OCI-LY3 (cell line): ENCODE measurements around the gene LRRC74B.
A peak's percentile ranks its signal among the peaks of the same experiment; 100 is the strongest.

Source experiments
- H2AFZ ChIP-seq: fragments of 200-600, 300-600 bp; shearing (Covaris generic); 2 replicates; pipeline ENCODE4 v1.6.0; 2014; ENCODE audit warnings: antibody characterized with exemption, low read depth, low read length
- H3K27ac ChIP-seq: fragments of 200-600, 300-600 bp; sonication (generic); 2 replicates; pipeline ENCODE4 v1.5.1; 2014; ENCODE audit warnings: mild to moderate bottlenecking, low read length, moderate library complexity, mixed read lengths
- H3K27me3 ChIP-seq: fragments of 200-600, 300-600 bp; sonication (generic); 2 replicates; pipeline ENCODE4 v1.6.1; 2014; ENCODE audit warnings: low read depth, low read length, mixed read lengths
- H3K36me3 ChIP-seq: fragments of 200-600, 300-600 bp; sonication (generic); replicated peaks from 2 replicates; pipeline ENCODE3; 2014; ENCODE audit warnings: low read depth, low read length, mixed read lengths
- H3K4me1 ChIP-seq: fragments of 300-600, 200-600 bp; sonication (generic); 2 replicates; pipeline ENCODE4 v1.6.1; 2014; ENCODE audit warnings: low read length, mixed read lengths
- H3K4me2 ChIP-seq: fragments of 200-600, 300-600 bp; sonication (generic); 2 replicates; pipeline ENCODE4 v1.6.1; 2014; ENCODE audit warnings: low read length, mixed read lengths
- H3K4me3 ChIP-seq: fragments of 300-600, 200-600 bp; sonication (generic); 2 replicates; pipeline ENCODE4 v1.5.1; 2014; ENCODE audit warnings: antibody characterized with exemption, mild to moderate bottlenecking, low read length, moderate library complexity
- H3K79me2 ChIP-seq: fragments of 300-600, 200-600 bp; shearing (Covaris generic); 2 replicates; pipeline ENCODE4 v1.6.1; 2014; ENCODE audit warnings: mild to moderate bottlenecking, low read length, mixed read lengths
- H3K9ac ChIP-seq: fragments of 300-600, 200-600 bp; shearing (Covaris generic); 2 replicates; pipeline ENCODE4 v1.6.0; 2014; ENCODE audit warnings: mild to moderate bottlenecking, low read length, moderate library complexity
- H3K9me3 ChIP-seq: fragments of 200-600, 300-600 bp; shearing (Covaris generic); 2 replicates; pipeline ENCODE4 v1.6.1; 2014; ENCODE audit warnings: low read length, mixed read lengths; ENCODE audit not compliant: insufficient read depth
- H4K20me1 ChIP-seq: fragments of 200-600, 300-600 bp; sonication (generic); 2 replicates; pipeline ENCODE4 v1.6.1; 2016; ENCODE audit warnings: low read length, mixed read lengths; ENCODE audit not compliant: insufficient read depth
- EZH2phosphoT487 ChIP-seq: fragments of 200-600 bp; shearing (Covaris generic); IDR thresholded peaks from 2 replicates; pipeline ENCODE4 v1.6.1; 2018; ENCODE audit warnings: antibody characterized with exemption, mixed run types, low read depth
- TF ChIP-seq, protein P1 (sequence below): fragments of 200-600, 300-600 bp; sonication (generic); IDR thresholded peaks from 2 replicates; pipeline ENCODE4 v1.5.1; 2014; ENCODE audit warnings: antibody characterized with exemption, low read length, low read depth

LRRC74B gene

DNA sequence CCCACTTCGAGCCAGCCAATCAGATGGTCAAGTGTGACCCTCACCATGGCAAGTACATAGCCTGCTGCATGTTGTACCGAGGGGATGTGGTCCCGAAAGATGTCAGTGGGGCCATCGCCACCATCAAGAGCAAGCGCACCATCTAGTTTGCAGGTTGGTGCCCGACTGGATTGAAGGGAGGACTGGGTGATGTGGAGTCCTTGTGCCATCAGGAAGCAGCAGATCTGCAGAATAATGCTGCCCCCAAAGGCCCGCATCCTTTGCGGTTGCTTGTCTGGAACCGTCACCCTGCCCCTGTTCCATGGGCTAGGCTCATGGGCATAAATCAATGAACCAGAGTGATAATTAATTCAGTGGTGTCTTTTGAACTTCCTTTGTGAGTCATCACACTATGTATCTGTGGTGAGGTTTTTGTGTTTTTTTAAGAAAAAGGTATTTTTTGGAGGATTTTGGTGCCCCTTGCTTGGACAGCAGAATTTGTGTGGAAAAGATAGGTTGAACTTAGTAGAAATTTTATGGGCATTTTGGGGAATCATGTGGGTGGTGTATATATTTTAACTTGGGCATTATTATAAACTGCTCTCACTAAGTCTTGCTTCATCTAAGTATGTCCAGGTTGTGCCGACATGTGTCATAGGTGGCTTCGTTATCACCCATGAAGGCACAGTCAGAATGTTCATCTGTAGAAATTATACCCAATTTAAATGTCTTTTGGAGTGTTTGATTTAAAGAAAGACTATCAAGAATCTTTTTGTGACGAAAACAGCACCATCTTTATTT is 22.3 kb downstream of the LRRC74B start:
- Histone ChIP-seq H3K27ac (no peak overlapping the region), H3K79me2 (no peaks in the 10 kb centered on the region)
- no peak for TF ChIP-seq EZH2phosphoT487
- TF ChIP-seq, protein P1, sequence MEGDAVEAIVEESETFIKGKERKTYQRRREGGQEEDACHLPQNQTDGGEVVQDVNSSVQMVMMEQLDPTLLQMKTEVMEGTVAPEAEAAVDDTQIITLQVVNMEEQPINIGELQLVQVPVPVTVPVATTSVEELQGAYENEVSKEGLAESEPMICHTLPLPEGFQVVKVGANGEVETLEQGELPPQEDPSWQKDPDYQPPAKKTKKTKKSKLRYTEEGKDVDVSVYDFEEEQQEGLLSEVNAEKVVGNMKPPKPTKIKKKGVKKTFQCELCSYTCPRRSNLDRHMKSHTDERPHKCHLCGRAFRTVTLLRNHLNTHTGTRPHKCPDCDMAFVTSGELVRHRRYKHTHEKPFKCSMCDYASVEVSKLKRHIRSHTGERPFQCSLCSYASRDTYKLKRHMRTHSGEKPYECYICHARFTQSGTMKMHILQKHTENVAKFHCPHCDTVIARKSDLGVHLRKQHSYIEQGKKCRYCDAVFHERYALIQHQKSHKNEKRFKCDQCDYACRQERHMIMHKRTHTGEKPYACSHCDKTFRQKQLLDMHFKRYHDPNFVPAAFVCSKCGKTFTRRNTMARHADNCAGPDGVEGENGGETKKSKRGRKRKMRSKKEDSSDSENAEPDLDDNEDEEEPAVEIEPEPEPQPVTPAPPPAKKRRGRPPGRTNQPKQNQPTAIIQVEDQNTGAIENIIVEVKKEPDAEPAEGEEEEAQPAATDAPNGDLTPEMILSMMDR = no peak

DNA sequence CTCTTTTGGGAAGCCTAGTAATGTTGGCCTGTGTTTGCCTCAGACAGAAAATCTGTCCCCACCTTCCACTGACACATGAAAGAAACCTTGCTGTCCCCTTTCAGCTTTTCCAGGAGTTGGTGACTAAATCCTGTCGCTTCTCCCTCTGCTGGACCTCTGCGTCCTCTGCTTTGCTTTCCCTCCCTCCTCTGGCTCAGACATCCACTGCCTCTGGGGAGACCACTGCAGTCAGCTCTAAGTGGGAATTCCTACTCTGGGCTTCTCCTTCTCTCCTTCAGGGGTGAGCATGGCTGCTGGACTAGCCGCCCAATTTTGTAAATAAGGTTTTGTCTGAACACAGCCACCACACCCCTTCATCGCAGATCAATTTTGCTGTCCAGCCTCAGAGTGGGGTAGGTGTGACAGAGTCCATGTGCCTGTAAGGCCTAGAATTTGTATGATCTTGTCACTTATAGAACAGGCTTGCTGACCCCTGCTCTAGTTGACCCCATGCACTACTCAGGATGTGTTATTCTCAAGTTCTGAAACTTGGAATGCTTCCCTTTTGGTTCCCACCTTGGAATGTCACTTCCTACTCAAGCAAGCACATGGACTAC is 23.0 kb downstream of the LRRC74B start:
- H3K4me3 ChIP-seq = no peak overlapping the region
- H3K9ac ChIP-seq = no peak overlapping the region
- H3K4me2 ChIP-seq = no peak overlapping the region
- no peak for TF ChIP-seq EZH2phosphoT487
- TF ChIP-seq, protein P1 = no peak
- H3K79me2 ChIP-seq = no peaks in the 10 kb centered on the region
- no peaks in the 10 kb centered on the region for H3K36me3 ChIP-seq
- peaks cover 22% of the 10 kb centered on the region for H3K4me1 ChIP-seq
- H3K27me3 ChIP-seq = peaks cover 55% of the 10 kb centered on the region
- no peak overlapping the region for H2AFZ ChIP-seq
- no peaks in the 10 kb centered on the region; the same call in 1 of the 2 replicates for H4K20me1 ChIP-seq
- H3K27ac ChIP-seq = no peak overlapping the region
- no peaks in the 10 kb centered on the region for H3K9me3 ChIP-seq

More for the DNA sequence above, 22.3 kb downstream of the LRRC74B start:
- Histone ChIP-seq H3K4me1 (peaks cover 22% of the 10 kb centered on the region), H3K9me3 (no peaks in the 10 kb centered on the region), H3K9ac (no peak overlapping the region), H3K27me3 (peaks cover 48% of the 10 kb centered on the region), H3K4me2 (peak overlapping the region; percentile 9; the same call in 1 of the 2 replicates), H2AFZ (no peak overlapping the region), H4K20me1 (no peaks in the 10 kb centered on the region), H3K4me3 (no peak overlapping the region), H3K36me3 (no peaks in the 10 kb centered on the region)

DNA sequence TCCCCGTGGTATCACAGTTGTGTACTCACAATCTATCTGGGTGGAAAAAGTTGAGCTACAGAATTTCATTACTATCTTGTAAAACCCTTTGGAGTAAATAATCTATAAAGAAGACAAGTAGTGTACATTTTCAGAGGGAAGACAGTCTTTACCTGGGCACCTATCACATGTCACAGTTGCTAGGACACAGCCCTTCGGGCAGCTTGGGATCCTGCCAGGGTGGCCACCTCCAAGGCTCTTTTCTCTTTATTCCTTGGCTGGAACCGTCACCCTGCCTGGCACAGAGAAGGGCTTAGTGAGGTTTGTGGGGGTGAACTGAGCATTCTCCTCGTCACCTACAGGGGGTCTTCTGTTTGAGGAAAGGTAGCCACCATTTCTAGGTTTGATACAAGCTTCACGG is 23.6 kb downstream of the LRRC74B start:
- Histone ChIP-seq H3K4me1 (peaks cover 22% of the 10 kb centered on the region), H3K79me2 (no peaks in the 10 kb centered on the region)
- no peak for TF ChIP-seq EZH2phosphoT487
- TF ChIP-seq, protein P1 = no peak

More for the DNA sequence above, 23.6 kb downstream of the LRRC74B start:
- Histone ChIP-seq H3K9ac (no peak overlapping the region), H3K4me3 (no peak overlapping the region), H3K4me2 (no peak overlapping the region), H3K27ac (no peak overlapping the region), H4K20me1 (no peaks in the 10 kb centered on the region; the same call in 1 of the 2 replicates), H3K36me3 (no peaks in the 10 kb centered on the region), H3K9me3 (no peaks in the 10 kb centered on the region), H2AFZ (no peak overlapping the region), H3K27me3 (peaks cover 53% of the 10 kb centered on the region)
